H1 (cell line): ENCODE measurements around the gene BRD1. TPM values are rescaled to one million over a fixed set of nuclear protein-coding genes. Genes with fewer than 3 reads are reported as not detected.
A peak's percentile ranks its signal among the peaks of the same experiment; 100 is the strongest.

Experiments
- CTCF ChIA-PET: fragments of 300-600 bp; sonication (Branson Sonifier 250); formaldehyde crosslinking; loops from one replicate; lab custom pipeline; 2021; ENCODE audit not compliant: partially characterized antibody; lab: Charles Lee
- POLR2A ChIA-PET: fragments of 300-600 bp; sonication (Branson Sonifier 250); formaldehyde crosslinking; loops from one replicate; lab custom pipeline; 2021; ENCODE audit warnings: inconsistent platforms; ENCODE audit not compliant: partially characterized antibody; lab: Charles Lee
- DNase-seq, 2 experiments: peaks; one replicate each; pipeline versions ENCODE4 v3.0.0 to v3.0.0-alpha.2; 2010 to 2022; ENCODE audit warnings: low spot score in 2 of 2, low read depth in 1 of 2, mixed read lengths in 1 of 2
- FAIRE-seq: peaks from 2 replicates; lab custom pipeline; 2011; peaks lifted over from hg19 to GRCh38; lab: Jason Lieb, UNC
- H2AFZ ChIP-seq: 2 replicates; pipeline ENCODE4 v1.8.1; 2012; ENCODE audit warnings: low read length, inconsistent platforms
- H2AK5ac ChIP-seq: 2 replicates; pipeline ENCODE4 v1.6.1; 2013; ENCODE audit warnings: low read depth, low read length
- H2BK120ac ChIP-seq: replicated peaks from 2 replicates; pipeline ENCODE3; 2013; ENCODE audit warnings: low read depth, low read length, inconsistent platforms
- H2BK12ac ChIP-seq: 2 replicates; pipeline ENCODE4 v1.6.1; 2013; ENCODE audit warnings: low read depth, low read length
- H2BK15ac ChIP-seq: 2 replicates; pipeline ENCODE4 v1.6.1; 2013; ENCODE audit warnings: low read length
- H2BK20ac ChIP-seq: 2 replicates; pipeline ENCODE4 v1.6.1; 2013; ENCODE audit warnings: low read length
- H2BK5ac ChIP-seq: 2 replicates; pipeline ENCODE4 v1.6.1; 2013; ENCODE audit warnings: low read depth, low read length
- H3K14ac ChIP-seq: 2 replicates; pipeline ENCODE4 v1.6.1; 2013; ENCODE audit warnings: inconsistent platforms; ENCODE audit not compliant: insufficient read length
- H3K18ac ChIP-seq: 2 replicates; pipeline ENCODE4 v1.6.1; 2013; ENCODE audit warnings: low read length; ENCODE audit errors: extremely low read depth
- H3K23ac ChIP-seq: 2 replicates; pipeline ENCODE4 v1.6.1; 2013; ENCODE audit warnings: inconsistent platforms; ENCODE audit not compliant: insufficient read length
- H3K23me2 ChIP-seq: 2 replicates; pipeline ENCODE4 v1.6.1; 2013; ENCODE audit warnings: low read depth, low read length
- H3K27ac ChIP-seq: 2 replicates; pipeline ENCODE4 v1.6.1; 2011; ENCODE audit warnings: low read depth, low read length, inconsistent platforms
- H3K27me3 ChIP-seq, 4 experiments: replicated peaks in 1 of 4; 1 replicate in 1 of 4; 2 replicates in 3 of 4; pipeline versions ENCODE4 v1.6.1 to v1.8.1; 2011 to 2013; ENCODE audit warnings: low read length in 3 of 4, mild to moderate bottlenecking in 3 of 4, inconsistent platforms in 2 of 4, mixed read lengths in 2 of 4, moderate library complexity in 1 of 4; ENCODE audit not compliant: control insufficient read depth in 3 of 4, insufficient read depth in 3 of 4; ENCODE audit errors: extremely low read depth in 1 of 4
- H3K36me3 ChIP-seq, 4 experiments: 2 replicates each; pipeline versions ENCODE4 v1.6.1 to v1.8.1; 2011 to 2013; ENCODE audit warnings: mild to moderate bottlenecking in 4 of 4, low read length in 3 of 4, moderate library complexity in 2 of 4, control low read depth in 1 of 4, inconsistent platforms in 1 of 4; ENCODE audit not compliant: insufficient read depth in 4 of 4, control insufficient read depth in 2 of 4
- H3K4ac ChIP-seq: replicated peaks from 2 replicates; pipeline ENCODE3; 2013; ENCODE audit warnings: low read length, low read depth, mixed read lengths, inconsistent platforms; ENCODE audit not compliant: insufficient read length
- H3K4me1 ChIP-seq, 4 experiments: replicated peaks in 1 of 4; 1 replicate in 1 of 4; 2 replicates in 3 of 4; pipeline versions ENCODE4 v1.6.1 to v1.8.1; 2011 to 2013; ENCODE audit warnings: low read length in 3 of 4, inconsistent platforms in 2 of 4, mixed read lengths in 1 of 4; ENCODE audit not compliant: insufficient read depth in 4 of 4, control insufficient read depth in 3 of 4
- H3K4me2 ChIP-seq, 2 experiments: 2 replicates each; pipeline versions ENCODE4 v1.6.1 to v1.8.1; 2011 to 2013; ENCODE audit warnings: low read depth in 2 of 2, low read length in 2 of 2, control low read depth in 1 of 2, inconsistent platforms in 1 of 2, mild to moderate bottlenecking in 1 of 2; ENCODE audit not compliant: insufficient read depth in 1 of 2
- H3K4me3 ChIP-seq, 4 experiments: fragments of 200-600, 300-600 bp in 1 of 4; sonication (generic), shearing (Covaris generic), sonication (Bioruptor Twin) in 1 of 4; 2 replicates each; pipeline versions ENCODE4 v1.5.1 to v1.8.1; 2011 to 2016; ENCODE audit warnings: low read length in 4 of 4, low read depth in 3 of 4, control low read depth in 2 of 4, inconsistent platforms in 2 of 4, mild to moderate bottlenecking in 2 of 4, mixed read lengths in 1 of 4, moderate library complexity in 1 of 4; ENCODE audit not compliant: insufficient read depth in 2 of 4; ENCODE audit errors: extremely low read depth in 1 of 4
- H3K56ac ChIP-seq: replicated peaks from 2 replicates; pipeline ENCODE3; 2013; ENCODE audit warnings: low read depth, mild to moderate bottlenecking, mixed read lengths, low read length, inconsistent platforms; ENCODE audit not compliant: insufficient read length
- H3K79me1 ChIP-seq: 2 replicates; pipeline ENCODE4 v1.6.1; 2013; ENCODE audit warnings: low read depth, low read length, control low read depth
- H3K79me2 ChIP-seq, 2 experiments: 2 replicates each; pipeline versions ENCODE4 v1.6.1 to v1.8.1; 2012 to 2013; ENCODE audit warnings: low read length in 2 of 2, mild to moderate bottlenecking in 2 of 2, inconsistent platforms in 1 of 2; ENCODE audit not compliant: insufficient read depth in 2 of 2, control insufficient read depth in 1 of 2
- H3K9ac ChIP-seq, 4 experiments: replicated peaks in 1 of 4; 1 replicate in 1 of 4; 2 replicates in 3 of 4; pipeline versions ENCODE4 v1.6.1 to v1.8.1; 2011 to 2013; ENCODE audit warnings: low read depth in 3 of 4, low read length in 3 of 4, control low read depth in 2 of 4, mild to moderate bottlenecking in 2 of 4, moderate library complexity in 2 of 4, inconsistent platforms in 1 of 4; ENCODE audit errors: extremely low read depth in 1 of 4
- H3K9me3 ChIP-seq, 2 experiments: 2 replicates each; pipeline versions ENCODE4 v1.6.1 to v1.8.1; 2012 to 2013; ENCODE audit warnings: mild to moderate bottlenecking in 2 of 2, moderate library complexity in 2 of 2, control low read depth in 1 of 2, inconsistent platforms in 1 of 2, low read depth in 1 of 2, low read length in 1 of 2, mixed read lengths in 1 of 2; ENCODE audit not compliant: insufficient read depth in 2 of 2
- H4K20me1 ChIP-seq, 2 experiments: replicated peaks in 1 of 2; 2 replicates each; pipeline versions ENCODE3 to v1.8.1; 2011 to 2013; ENCODE audit warnings: inconsistent platforms in 2 of 2, low read length in 2 of 2, mild to moderate bottlenecking in 1 of 2; ENCODE audit not compliant: insufficient read depth in 2 of 2, control insufficient read depth in 1 of 2
- H4K5ac ChIP-seq: 2 replicates; pipeline ENCODE4 v1.6.1; 2013; ENCODE audit warnings: low read length, low read depth, mixed read lengths, inconsistent platforms; ENCODE audit not compliant: insufficient read length
- H4K8ac ChIP-seq: 2 replicates; pipeline ENCODE4 v1.8.0; 2013; ENCODE audit warnings: mild to moderate bottlenecking, moderate library complexity, low read length, inconsistent platforms; ENCODE audit not compliant: insufficient read depth; ENCODE audit errors: extremely low read depth
- H4K91ac ChIP-seq: replicated peaks from 2 replicates; pipeline ENCODE3; 2013; ENCODE audit warnings: low read length, mixed read lengths, inconsistent platforms; ENCODE audit not compliant: insufficient read length
- CTBP2 ChIP-seq: IDR thresholded peaks from 2 replicates; pipeline ENCODE4 v1.7.0; 2011; ENCODE audit warnings: borderline replicate concordance, mild to moderate bottlenecking, moderate library complexity, mixed read lengths, low read length; ENCODE audit not compliant: insufficient read depth, insufficient read length
- EZH2 ChIP-seq: fragments of 200-600 bp; sonication (generic); IDR thresholded peaks from 2 replicates; pipeline ENCODE4 v1.7.1; 2012; ENCODE audit warnings: low read depth, mild to moderate bottlenecking, moderate library complexity, low read length, inconsistent platforms; ENCODE audit not compliant: severe bottlenecking
- GTF2F1 ChIP-seq: IDR thresholded peaks from 2 replicates; pipeline ENCODE4 v1.6.1; 2012; ENCODE audit warnings: low read depth, low read length, improper control_type of control experiment, borderline replicate concordance
- POLR2A ChIP-seq, 2 experiments: IDR thresholded peaks; 1 replicate in 1 of 2; 2 replicates in 1 of 2; pipeline ENCODE4 v1.6.1; 2011; ENCODE audit warnings: low read depth in 2 of 2, low read length in 2 of 2, mild to moderate bottlenecking in 2 of 2; ENCODE audit errors: control extremely low read depth in 1 of 2
- SP4 ChIP-seq: IDR thresholded peaks from 2 replicates; pipeline ENCODE4 v1.6.1; 2012; ENCODE audit warnings: low read length, inconsistent platforms
- WGBS, 2 experiments: shearing (Covaris generic) in 1 of 2; methylation state at CpG; one replicate each; pipeline versions ENCODE4 v1.1.6 to v1.1.7; 2013 to 2015; ENCODE audit warnings: low lambda C conversion rate in 2 of 2, mixed read lengths in 2 of 2, inconsistent platforms in 1 of 2, low coverage in 1 of 2, missing lambda C conversion rate in 1 of 2; ENCODE audit not compliant: insufficient replicate concordance in 2 of 2, insufficient coverage in 1 of 2, insufficient read length in 1 of 2; ENCODE audit errors: extremely low coverage in 1 of 2, missing lambda C conversion rate in 1 of 2; 5-methylcytosine and 5-hydroxymethylcytosine counted together
- polyA plus RNA-seq, 7 experiments: library from polyadenylated mRNA; depleted of rRNA in 3 of 7; stranded (reverse) in 5 of 7; unstranded in 2 of 7; fragments of >200 nt in 5 of 7; fragments of 200-250 nt in 2 of 7; gene quantifications; 1 replicate in 5 of 7; 2 replicates in 1 of 7; 4 replicates in 1 of 7; pipeline versions ENCODE4 v1.2.1 to v1.2.3, GENCODE V29; 2011 to 2013; ENCODE audit warnings: missing spikeins in 2 of 7, mixed read lengths in 2 of 7
- total RNA-seq: library from RNA; stranded (reverse); fragmentation: NEBNext Ultra II Directional; extraction: Animal tissue kit (Norgen Biotek cat#: 25700); gene quantifications from 2 replicates; pipeline ENCODE4 v1.2.1, GENCODE V29; 2021
- TF ChIP-seq, protein P1 (sequence below): IDR thresholded peaks from 2 replicates; pipeline ENCODE4 v1.6.1; 2011; ENCODE audit warnings: low read length, improper control_type of control experiment
- TF ChIP-seq, protein P2 (sequence below), 3 experiments: IDR thresholded peaks; 1 replicate in 2 of 3; 2 replicates in 1 of 3; pipeline versions ENCODE4 v1.5.1 to v1.6.1; 2011; ENCODE audit warnings: low read length in 3 of 3, mild to moderate bottlenecking in 3 of 3, inconsistent platforms in 2 of 3, low read depth in 1 of 3, moderate library complexity in 1 of 3; ENCODE audit not compliant: insufficient read depth in 1 of 3; ENCODE audit errors: control extremely low read depth in 1 of 3

The BRD1 gene
- total and polyA plus RNA-seq, 2 of the 8 experiments (the other 6 are each of a cell fraction or from before 2014, with no cell fraction given), result 6.8 to 34.0 TPM

DNA sequence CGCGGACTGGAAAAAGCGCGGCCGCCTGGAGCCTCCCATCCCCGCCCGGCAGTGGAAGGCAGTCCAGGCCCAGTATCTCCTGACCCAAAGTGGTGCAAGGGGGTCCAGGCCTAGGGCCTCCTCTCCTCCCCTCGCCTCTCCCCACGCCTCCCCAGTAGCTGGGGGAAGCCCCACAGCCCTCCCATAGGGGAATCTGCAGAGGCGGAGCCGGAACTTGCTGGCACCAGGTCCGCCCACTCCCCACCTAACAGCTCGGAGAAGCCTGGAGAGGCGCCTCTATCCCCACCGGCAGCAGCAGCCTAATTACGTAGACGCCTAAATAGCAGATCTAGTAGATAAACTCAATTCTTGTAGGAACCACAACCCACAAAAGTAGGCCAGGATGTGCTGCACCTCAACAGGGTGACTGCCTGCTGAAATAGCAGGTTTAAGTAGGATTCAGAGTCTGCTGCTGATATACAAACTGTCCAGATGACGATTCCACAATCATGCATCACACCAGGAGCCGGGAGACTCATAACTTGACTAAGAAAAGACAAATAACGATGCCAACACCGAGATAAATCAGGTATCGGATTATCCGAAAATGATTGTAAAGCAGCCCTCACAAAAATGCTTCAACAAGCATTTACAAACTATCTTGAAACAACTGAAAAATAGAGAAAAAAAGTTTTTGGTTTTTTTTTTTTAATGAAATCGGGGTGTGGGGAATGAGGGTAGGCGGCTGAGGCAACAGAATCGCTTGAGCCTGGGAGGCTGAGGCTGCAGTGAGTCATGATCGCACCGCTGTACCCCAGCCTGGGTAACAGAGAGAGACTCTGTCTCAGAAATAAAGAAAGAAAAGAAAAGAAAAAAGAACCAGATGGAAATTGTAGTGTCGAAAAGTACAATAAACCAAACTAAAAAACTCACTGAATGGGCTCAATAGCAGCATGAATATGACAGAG lies 11.4 kb upstream of the BRD1 start:
- Histone ChIP-seq H2BK20ac (0 out of 2 replicates have a peak overlapping the region, but pooled peaks have one; percentile 80), H3K4me3 (peak overlapping the region in 1 of 4 experiments; percentile 29; a peak in 1 of 8 replicates), H3K79me2 (no peaks in the 10 kb centered on the region), H3K14ac (no peak overlapping the region), H3K23ac (no peak overlapping the region), H3K9me3 (no peaks in the 10 kb centered on the region), H3K27ac (no peak overlapping the region), H4K20me1 (no peaks in the 10 kb centered on the region), H2BK12ac (no peak overlapping the region), H3K27me3 (peaks cover 0 to 3% (median 0%) of the 10 kb centered on the region in 4 experiments; a peak in 3 of 7 replicates), H3K36me3 (no peaks in the 10 kb centered on the region), H2AFZ (peak overlapping the region; percentile 81), H2AK5ac (no peak overlapping the region), H4K5ac (no peak overlapping the region), H3K56ac (no peak overlapping the region), H2BK120ac (peak overlapping the region; percentile 94), H3K9ac (peak overlapping the region in 1 of 4 experiments; percentile 24; a peak in 1 of 7 replicates), H3K18ac (no peak overlapping the region; the same call in 1 of the 2 replicates), H3K79me1 (no peaks in the 10 kb centered on the region), H3K4me1 (no peaks in the 10 kb centered on the region; a peak in 1 of 7 replicates), H4K91ac (peak overlapping the region; percentile 91), H4K8ac (peak overlapping the region; percentile 89), H3K4ac (peak overlapping the region; percentile 91), H3K4me2 (peak overlapping the region; percentile 36 to 70), H2BK15ac (peak overlapping the region; percentile 100), H2BK5ac (no peak overlapping the region), H3K23me2 (no peaks in the 10 kb centered on the region)
- 60 to 100% methylated on average over 1 to 20 of the region's 29 CpGs for WGBS, 2 experiments
- CTCF ChIA-PET, result no interaction called here
- FAIRE-seq (no peak), DNase-seq (peak; percentile 17 to 74)
- POLR2A ChIA-PET, result interaction anchor here (0.6 to 1.2 kb wide), 3 partner anchors 9 to 35 kb away, joined by 3 to 4 read pairs (median 4); no protein-coding TSS in a partner anchor
- TF ChIP-seq EZH2 (no peak), GTF2F1 (no peak), SP4 (no peak), POLR2A (IDR thresholded peaks at IDR 0.05; ENCODE audit: control extremely low read depth in 1 of 2, low read depth in 2 of 2, low read length in 2 of 2) (no peak), CTBP2 (no peak)
- TF ChIP-seq, protein P1, sequence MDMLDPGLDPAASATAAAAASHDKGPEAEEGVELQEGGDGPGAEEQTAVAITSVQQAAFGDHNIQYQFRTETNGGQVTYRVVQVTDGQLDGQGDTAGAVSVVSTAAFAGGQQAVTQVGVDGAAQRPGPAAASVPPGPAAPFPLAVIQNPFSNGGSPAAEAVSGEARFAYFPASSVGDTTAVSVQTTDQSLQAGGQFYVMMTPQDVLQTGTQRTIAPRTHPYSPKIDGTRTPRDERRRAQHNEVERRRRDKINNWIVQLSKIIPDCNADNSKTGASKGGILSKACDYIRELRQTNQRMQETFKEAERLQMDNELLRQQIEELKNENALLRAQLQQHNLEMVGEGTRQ, result no peak
- TF ChIP-seq, protein P2, sequence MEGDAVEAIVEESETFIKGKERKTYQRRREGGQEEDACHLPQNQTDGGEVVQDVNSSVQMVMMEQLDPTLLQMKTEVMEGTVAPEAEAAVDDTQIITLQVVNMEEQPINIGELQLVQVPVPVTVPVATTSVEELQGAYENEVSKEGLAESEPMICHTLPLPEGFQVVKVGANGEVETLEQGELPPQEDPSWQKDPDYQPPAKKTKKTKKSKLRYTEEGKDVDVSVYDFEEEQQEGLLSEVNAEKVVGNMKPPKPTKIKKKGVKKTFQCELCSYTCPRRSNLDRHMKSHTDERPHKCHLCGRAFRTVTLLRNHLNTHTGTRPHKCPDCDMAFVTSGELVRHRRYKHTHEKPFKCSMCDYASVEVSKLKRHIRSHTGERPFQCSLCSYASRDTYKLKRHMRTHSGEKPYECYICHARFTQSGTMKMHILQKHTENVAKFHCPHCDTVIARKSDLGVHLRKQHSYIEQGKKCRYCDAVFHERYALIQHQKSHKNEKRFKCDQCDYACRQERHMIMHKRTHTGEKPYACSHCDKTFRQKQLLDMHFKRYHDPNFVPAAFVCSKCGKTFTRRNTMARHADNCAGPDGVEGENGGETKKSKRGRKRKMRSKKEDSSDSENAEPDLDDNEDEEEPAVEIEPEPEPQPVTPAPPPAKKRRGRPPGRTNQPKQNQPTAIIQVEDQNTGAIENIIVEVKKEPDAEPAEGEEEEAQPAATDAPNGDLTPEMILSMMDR (IDR thresholded peaks at IDR 0.05; ENCODE audit: control extremely low read depth in 1 of 3, insufficient read depth in 1 of 3, low read depth in 1 of 3, low read length in 3 of 3), result no peak
